GM21717 (cell line): Measurements from ENCODE around the gene TSPAN4.

Source experiments
- ATAC-seq: cut with Tn5 transposase; IDR thresholded peaks from one replicate; pipeline ENCODE4 v1.9.1; 2021; ENCODE audit warnings: mild to moderate bottlenecking, moderate library complexity; ENCODE audit not compliant: unreplicated experiment

Gene TSPAN4

DNA sequence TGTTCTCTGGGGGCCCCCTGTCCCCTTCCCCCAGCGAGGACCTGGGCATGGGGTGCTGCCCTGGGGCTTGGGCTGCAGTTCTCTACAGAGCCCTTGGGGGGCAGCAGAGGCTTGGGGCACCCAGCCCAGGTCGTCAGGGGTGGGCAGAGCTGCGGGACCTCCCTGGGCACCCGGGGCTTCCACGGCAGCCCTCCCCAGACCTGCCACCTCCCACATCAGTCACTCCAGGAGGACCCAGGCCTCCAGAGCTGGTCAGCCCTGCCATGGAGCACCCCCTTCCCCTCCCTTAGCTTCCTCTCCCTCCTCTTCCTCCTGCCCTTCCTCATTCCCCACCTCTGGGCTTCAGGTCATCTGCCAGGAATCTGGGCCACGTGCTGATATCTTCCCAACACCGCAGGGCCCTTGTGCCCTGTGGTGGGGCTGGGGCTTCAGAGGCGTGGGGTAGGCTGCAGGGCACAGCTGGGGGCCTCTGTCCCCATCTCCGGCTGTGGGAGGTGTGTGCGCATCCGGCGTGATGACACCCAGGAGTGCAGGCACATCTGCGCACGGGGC, 5.8 kb downstream of the TSPAN4 start:
- ATAC-seq = no peak

DNA sequence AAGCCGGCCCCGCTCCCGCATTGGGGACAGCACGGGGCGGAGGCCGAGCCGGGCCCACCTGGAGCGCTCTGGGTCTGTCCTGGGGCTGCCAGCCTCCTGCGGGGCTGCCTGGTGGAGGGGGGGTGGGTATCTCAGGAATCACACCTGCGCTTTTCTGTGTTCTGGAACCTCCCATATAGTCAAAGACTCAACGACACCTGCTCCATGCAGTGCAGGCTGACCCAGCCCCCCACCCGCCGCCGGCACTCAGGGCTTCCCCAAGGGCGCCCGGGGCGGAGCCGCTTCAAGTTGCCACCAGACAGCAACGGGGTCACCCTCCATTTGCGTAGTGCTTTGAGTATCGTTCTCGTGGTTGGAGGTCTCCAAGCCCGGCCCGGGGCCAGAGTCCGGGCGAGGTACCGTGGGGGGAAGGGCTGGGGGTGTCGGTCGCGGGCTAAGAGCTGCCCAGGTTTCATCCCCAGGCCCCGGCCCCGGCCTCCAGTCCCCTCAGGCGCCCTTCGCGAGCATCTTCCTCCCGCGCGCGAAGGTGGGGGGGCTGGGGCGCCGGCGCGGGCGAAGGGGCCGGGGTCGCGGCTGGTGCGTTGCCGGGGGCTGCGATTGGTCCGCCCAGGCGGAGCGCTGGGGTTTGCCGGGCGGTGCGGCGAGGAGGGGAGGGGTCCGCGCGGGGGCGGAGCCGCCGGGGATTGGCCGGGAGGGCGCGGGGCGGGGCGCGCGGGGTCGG, 6.6 kb downstream of the TSPAN4 start:
- no peak for ATAC-seq

DNA sequence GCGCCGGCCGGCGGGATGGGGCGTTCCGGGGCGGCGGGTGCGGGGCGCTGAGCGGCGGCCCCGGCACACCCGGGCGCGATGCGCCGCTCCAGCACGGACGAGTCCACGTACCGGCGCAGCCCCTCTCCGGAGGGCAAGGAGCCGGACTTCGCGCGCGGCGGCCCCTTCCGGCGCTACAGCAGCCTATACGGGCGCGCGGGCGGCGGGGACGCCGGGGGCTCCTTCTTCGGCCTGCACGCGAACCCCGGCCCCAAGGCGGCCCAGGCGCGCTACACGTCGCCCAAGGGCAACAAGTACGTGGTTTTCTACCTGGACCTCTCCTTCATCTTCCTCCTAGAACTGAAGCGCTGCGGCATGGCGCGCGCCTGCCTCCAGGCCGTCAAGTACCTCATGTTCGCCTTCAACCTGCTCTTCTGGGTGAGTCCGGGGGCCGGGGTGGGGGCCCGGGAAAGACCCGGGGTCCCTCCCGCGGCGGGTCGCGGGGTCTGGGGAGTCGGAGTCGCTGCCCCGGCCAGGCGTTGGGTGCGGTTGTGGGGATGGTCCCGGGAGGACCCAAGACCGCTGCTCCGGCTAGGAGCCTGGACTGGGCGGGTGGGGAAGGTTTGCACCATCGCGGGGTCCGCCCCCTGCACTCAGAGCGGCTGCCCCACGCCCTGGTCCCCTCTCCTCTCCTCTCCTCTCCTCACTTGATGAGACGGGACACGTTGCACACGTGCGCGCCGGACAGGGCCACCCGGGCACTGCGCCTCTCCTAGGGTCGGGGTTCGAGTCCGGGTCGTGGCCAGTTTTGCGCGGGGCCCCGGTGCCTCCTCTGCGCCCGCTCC, 7.5 kb downstream of the TSPAN4 start:
- no peak for ATAC-seq

DNA sequence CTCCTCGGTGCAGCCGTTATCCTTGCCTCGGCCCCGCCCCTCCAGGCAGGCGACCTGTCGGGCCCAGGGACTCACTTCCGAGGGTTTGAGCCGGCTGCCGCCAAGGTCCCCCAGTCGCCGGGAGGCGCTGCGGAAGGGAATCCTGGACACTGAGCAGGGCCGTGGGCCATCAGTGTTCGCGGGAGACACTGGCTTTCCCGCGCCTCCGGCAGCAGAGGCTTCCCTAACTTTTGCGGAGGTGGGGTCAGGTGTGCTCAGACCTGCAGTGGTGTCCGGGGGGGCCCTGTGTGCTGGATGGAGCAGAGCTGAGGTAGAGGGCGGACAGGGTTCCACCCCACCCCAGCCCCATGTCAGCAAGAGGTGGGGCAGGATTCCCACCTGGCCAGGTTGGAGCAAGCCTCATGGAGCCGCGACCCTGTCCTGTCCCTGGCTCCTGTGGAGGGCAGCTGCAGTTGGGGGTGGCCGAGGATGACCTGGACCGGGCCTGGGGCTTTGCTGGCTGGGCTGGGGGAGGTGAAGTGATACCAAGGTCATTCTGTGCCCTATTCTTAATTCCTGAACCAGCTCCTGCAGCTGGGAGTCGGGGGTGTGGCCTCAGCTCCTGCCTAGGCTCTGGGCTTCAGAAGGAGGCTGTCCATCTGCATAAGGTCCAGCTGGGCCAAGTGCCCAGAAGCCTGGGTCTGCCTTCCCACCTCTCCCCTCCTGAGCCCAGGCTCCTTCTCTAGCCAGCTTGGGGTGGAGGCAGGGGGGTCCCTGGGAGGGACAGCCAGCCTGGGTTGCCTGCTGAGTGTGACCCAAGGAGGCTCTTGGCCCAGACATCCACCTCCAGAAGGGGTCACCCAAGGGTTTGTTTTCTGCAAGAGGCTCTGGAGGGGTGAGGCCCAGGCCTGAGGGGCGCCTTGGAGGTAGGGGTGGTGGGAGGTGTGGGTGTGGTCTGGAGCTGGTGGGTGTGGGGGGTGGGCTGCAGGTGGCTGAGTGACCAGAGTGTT, 8.4 kb downstream of the TSPAN4 start:
- no peak for ATAC-seq

DNA sequence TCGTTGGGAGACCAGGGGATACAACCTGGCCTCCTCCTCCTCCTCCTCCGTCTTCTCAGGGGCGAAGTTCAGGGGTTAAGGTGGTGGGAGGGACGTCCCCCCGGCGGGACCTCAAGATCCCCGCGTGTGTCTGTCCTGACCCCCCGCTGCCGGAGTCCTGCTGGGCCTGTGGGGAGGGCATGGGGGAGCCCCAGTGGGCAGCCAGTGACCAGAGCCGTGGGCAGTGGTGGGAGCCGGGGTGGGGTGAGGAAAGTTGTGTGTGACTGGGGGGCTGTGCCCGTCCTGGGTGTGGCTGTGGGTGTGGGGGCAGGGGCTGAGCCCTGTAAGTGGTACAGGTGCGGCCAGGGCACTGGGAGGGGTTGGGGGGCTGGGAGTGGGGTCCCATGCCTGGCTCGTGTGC, 10.1 kb downstream of the TSPAN4 start:
- no peak for ATAC-seq

DNA sequence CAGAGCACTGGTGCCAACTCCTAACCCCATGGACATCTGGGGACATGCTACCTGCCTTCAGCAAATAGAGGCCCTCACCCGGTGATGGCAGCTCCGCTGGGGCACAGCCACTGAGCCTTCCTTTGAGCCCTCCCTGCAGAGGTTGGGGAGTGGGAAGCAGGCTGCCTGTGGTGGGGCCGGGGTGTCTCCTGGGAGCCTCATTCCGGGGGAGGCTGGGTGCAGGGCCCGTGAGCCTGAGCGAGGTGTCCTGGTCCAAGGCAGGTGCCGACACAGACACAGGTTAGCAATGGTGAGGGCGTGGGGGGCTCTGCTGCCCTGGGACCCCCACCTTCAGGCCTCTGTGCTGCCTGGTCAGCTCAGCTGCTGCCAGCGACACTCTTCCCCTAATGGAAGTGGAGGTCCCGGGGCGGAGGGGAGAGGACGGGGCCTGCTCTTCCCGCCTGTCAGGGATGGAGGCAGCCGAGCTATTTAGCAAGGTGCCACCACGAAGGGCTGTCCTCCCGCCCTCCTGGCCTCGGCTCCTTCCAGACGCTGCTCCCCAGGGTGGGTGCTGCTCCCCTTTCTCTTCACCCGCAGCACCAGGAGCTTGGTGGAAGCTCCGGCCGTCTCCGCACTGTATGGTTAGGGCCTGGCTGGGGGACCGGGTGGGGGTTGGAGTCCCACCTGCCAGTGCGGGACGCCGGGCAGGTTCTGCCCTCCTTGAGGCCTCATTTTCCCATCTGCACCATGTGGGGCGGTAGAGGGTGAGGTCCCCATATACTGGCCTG, 11.2 kb downstream of the TSPAN4 start:
- ATAC-seq = no peak

DNA sequence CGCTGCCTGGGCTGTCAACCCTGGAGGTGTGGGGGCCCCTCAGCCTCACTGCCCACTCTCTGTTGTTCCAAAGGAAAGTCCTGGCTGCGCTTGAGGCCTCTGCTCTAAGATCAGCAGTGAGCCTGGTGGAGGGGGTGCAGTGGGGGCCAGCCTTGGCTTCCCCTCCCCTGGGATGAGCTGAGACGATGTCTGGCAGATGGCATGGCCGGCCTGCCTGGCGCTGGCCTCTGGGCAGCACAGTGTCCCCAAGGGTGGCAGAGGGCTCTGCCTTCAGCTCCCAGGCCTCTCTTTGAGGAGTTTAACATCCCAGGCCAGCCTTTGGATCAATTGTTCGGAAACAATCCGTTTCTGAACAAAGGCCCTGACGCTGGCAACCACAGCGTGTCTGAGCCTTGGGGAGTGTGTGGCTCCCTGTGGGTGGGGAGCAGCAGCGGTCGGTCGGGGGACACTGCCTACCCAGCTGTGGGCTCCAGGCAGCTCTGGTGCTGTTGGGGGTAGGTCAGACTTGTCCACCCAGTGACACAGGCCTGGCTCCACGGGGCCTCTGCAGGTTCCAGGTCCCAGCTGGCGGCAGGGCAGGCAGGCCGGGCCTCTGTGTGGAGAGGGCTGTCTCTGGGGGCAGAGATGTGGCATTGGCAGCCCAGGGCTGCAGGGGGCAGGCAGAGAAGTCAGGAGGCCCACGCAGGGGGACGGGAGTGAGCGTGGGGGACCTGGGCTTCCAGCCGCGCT, 12.1 kb downstream of the TSPAN4 start:
- ATAC-seq = no peak

DNA sequence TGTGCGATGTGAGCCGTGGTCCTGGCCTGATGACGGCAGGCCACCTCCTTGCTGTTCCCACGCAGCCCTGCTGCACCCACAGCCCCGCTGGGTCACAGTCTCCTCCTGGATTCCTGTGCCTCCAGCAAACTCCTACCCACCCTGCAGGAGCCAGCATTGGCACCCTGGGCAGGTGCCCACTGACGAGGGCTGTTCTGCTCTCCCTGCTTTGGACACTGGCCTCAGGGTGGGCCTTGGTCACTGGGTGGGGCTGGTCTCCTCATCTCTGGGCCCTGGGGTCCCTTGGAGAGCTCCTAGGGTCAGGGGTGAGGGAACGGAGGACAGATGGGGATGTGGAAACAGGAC, 12.7 kb downstream of the TSPAN4 start:
- ATAC-seq = no peak

DNA sequence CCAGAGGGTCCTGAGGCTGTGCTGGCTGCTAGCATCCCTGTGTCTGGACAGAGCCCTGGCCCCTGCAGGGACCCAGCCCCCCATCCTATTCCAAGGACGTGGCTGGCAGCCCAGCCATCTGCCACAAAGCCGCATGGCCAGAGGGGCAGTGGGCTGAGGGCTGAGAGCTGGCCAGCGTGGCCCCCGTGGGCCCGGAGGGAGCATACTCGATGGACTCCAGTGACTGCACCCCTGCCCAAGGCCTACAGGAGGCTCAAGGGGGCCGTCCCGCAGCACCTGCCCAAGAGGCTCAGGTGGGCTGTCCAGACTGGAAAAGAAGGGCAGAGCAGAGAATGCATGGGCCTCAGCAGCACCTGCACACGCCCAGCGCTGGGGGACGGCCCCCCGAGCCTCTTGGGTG, 13.1 kb downstream of the TSPAN4 start:
- no peak for ATAC-seq

DNA sequence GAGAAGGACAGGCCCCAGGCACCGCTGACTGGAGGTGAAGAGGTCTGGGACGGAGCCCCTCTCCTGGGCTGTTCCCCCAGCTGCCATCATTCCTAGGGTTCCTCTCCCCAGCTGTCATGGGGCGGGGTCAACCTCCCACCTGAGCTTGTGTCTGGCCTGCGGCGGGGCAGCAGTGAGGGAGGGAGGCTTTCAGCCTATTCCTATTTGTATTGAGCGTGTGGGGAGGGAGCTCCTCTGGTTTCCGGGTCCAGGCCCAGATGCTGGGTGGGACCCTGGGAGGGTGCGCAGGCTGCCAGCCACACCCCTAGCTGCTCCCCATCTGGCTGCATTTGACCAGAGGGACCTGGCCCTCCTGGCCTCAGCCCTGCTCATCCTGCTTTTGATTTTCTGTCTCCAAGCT, 13.7 kb downstream of the TSPAN4 start:
- ATAC-seq = no peak

DNA sequence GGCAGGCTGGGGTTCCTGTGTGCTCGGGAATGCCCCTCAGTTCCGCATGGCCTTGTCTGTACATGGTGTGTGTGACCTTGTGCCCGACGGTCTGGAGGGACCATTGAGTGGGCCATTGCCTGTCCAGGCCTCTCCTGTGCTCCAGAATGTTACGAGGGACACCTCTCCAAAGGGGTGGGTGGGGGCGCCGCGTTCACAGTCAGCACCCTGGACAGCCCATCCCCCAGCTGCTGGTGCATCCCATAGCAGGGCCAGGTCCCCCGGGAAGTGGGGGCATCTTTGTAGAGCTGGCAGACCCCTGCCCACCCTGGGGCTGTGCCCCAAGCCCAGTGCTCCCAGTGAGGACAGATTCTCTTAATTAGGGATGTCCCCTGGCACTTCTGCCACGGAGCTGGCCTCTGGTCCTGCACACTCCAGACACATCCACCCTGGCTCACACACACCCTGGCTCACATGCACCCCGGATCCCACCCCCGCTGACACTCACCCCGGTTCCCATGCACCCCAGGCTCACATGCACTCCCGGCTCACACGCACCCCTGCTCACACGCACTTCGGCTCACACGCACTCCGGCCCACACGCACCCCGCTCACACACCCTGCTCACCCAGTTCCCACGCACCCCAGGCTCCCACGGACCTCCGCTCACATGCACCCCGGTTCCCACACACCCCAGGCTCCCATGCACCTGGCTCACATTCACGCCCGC, 15.6 kb downstream of the TSPAN4 start:
- no peak for ATAC-seq

DNA sequence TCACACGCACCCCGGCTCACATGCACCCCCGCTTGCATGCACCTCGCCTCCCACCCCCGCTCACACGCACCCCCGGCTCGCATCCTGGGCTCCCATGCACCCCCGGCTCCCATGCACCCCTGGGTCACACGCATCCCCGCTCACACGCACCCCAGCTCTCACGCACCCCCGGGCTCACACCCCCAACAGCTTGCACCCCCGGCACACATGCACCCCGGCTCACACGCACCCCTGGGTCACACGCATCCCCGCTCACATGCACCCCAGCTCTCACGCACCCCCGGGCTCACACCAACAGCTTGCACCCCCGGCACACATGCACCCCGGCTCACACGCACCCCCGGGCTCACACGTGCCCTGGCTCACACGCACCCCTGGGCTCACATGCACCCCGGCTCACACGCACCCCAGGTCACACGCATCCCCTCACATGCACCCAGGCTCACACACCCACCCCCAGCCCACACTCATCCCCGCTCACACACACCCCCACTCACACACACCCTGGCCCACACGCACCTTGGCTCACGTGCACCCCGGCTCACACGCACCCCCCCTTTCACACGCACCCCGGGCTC, 16.2 kb downstream of the TSPAN4 start:
- no peak for ATAC-seq

DNA sequence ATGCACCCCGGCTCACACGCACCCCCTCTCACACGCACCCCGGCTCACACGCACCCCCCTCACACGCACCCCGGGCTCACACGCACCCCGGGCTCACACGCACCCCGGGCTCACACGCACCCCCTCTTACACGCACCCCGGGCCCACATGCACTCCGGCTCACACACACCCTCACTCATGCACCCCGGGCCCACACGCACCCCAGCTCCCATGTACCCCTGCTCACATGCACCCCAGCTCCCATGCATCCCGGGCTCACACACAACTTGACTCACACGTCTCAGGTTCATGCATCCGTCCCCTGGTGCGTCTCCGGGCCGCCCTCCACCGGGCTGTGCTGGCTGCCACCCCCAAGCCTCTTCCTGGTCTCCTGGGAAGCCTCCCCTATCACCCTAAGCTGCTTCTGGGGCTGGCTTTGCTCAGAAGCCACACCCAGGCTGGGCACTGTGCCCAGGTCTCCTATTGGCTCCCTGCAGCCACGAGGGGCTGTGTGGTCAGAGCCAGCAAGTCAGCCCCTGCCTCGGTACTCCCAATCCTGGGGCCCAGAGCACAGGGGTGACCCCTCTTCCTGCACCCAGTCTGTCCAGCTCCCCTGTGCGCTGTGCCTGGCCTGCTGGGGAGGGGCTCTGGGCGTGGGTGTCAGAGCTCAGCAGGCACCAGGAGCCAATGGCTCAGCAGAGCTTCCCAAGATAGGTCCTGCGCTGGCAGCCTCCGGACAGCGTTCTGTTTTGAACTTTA, 16.9 kb downstream of the TSPAN4 start:
- no peak for ATAC-seq

DNA sequence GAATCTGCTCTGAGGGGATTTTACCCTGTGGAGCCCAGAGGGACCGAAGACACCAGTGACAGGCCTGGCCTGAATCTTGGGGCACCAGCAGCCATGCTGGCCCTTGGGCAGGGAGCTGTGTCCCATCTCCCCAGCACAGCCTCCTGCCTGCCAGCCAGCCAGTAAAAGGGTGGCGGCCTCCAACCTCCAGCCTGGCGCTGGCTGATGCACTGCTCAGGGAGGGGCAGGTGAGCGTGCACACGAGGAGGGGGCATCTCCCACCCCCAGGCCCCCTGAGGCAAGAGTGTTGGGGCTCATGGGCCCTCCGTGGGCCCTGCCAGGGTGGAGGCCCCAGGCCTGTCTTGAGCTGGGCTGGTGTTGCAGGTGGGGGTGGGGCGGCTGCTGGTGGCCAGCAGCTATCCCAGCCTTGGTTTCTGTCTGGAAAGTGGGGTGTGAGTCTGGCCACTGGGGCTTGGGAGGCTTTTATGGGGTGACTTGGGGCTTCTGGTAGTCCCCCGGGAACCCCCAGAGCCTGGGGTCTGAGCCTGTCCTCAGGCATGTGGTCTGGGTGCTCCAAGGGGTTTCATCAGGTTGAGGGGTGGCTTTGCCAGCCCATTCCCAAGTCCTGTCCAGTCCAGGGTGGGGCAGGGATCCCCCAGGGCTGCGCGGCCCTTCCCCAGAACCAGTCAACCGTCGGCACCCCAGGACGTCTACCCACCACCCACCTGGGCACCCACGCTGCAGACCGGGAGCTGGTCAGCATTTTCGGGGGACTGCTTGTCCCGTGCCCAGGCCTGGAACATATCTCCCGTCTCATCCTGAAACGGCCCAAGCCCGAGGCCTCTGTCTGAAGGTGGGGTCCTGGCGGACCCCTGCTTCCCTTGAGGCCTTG, 17.8 kb downstream of the TSPAN4 start:
- ATAC-seq = no peak

DNA sequence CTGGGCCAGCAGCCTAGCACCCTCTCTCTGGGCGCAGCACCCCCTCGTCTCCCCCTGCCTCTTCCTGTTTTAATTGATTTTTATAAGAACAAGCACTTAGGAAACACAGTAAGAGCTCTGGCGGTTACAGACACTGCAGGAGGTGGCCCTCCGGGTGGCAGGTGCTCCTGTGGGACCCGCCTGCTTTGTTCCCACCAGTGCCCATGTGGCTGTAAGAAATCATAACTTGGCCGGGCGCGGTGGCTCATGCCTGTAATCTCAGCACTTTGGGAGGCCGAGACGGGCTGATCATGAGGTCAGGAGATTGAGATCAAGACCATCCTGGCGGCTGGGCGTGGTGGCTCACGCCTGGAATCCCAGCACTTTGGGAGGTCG, 18.4 kb downstream of the TSPAN4 start:
- no peak for ATAC-seq

DNA sequence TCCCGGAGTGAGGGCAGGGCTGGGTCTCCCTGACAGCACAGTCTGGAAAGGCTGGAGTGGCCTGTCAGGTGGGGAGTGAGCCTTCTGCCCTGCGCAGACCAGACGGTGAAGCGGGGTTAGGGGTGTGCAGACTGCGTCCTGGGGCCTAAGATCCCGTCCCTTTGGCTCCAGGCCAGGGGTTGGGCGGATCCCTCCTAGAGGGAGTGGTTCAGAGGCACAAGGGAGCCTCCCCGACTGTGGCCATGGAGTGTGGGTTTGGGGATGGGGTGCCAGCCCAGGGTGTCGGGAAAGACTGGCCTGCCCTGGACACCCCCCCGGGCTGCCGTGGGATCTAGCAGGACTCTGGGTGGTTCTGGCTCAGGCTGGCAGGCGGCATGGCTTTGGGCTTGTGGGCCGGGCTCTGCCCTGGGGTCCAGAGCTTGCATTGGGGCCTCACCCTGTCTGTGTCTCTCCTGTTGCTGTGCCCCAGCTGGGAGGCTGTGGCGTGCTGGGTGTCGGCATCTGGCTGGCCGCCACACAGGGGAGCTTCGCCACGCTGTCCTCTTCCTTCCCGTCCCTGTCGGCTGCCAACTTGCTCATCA, 19.5 kb downstream of the TSPAN4 start:
- ATAC-seq = no peak

DNA sequence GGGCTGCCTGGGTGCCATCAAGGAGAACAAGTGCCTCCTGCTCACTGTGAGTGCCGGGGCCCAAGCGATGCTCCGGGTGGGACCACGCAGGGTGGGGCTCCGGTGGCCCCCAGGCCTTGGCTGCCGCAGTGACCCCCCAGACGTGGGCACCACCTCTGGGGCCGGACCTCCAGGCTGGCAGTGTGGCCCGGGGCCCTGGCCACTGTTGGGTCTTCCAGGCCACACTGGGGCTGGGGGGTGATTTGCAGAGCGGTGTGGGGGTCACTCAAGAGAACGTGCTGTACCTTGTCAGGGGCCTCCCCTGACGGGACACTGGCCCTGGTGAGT, 20.0 kb downstream of the TSPAN4 start:
- ATAC-seq = no peak
